CD14-positive monocyte (primary cell): ENCODE measurements around the gene ANKRD49. TPM values are rescaled to one million over a fixed set of nuclear protein-coding genes. Genes with fewer than 3 reads are reported as not detected.

Experiments
- DNase-seq, 3 donors: peaks; one replicate each; pipeline ENCODE4 v3.0.0-alpha.2; 2011 to 2022
- H2AFZ ChIP-seq: 2 replicates; pipeline ENCODE4 v1.6.0; 2012; ENCODE audit warnings: mild to moderate bottlenecking, low read depth, low read length, inconsistent platforms; ENCODE audit not compliant: insufficient read depth, poor library complexity, severe bottlenecking
- H3K27ac ChIP-seq, 2 donors: 1 replicate in 1 of 2; 2 replicates in 1 of 2; pipeline ENCODE4 v1.5.1; 2012 to 2013; ENCODE audit warnings: low read length in 2 of 2, control low read depth in 1 of 2, inconsistent platforms in 1 of 2, low read depth in 1 of 2, mild to moderate bottlenecking in 1 of 2
- H3K27me3 ChIP-seq, 2 donors: one replicate each; pipeline versions ENCODE4 v1.6.0 to v1.6.1; 2011 to 2013; ENCODE audit warnings: low read length in 2 of 2; ENCODE audit not compliant: control insufficient read depth in 2 of 2, insufficient read depth in 2 of 2
- H3K36me3 ChIP-seq, 2 donors: replicated peaks in 1 of 2; 1 replicate in 1 of 2; 2 replicates in 1 of 2; pipeline versions ENCODE4 v1.5.1 to v1.6.1; 2012 to 2013; ENCODE audit warnings: low read length in 2 of 2, control low read depth in 1 of 2, inconsistent platforms in 1 of 2, mild to moderate bottlenecking in 1 of 2; ENCODE audit not compliant: insufficient read depth in 2 of 2, control insufficient read depth in 1 of 2
- H3K4me1 ChIP-seq, 2 donors: 1 replicate in 1 of 2; 2 replicates in 1 of 2; pipeline versions ENCODE4 v1.5.1 to v1.6.1; 2012 to 2013; ENCODE audit warnings: low read length in 2 of 2, control low read depth in 1 of 2, inconsistent platforms in 1 of 2, mild to moderate bottlenecking in 1 of 2, moderate library complexity in 1 of 2; ENCODE audit not compliant: insufficient read depth in 2 of 2, control insufficient read depth in 1 of 2
- H3K4me2 ChIP-seq: replicated peaks from 2 replicates; pipeline ENCODE3; 2012; ENCODE audit warnings: low read length, moderate library complexity, mild to moderate bottlenecking; ENCODE audit not compliant: poor library complexity, severe bottlenecking; ENCODE audit errors: extremely low read depth
- H3K4me3 ChIP-seq, 3 experiments: fragments of 200-600 bp in 1 of 3; sonication (generic) in 1 of 3; replicated peaks in 1 of 3; 1 replicate in 2 of 3; 2 replicates in 1 of 3; pipeline ENCODE4 v1.5.1; 2011 to 2013; ENCODE audit warnings: low read length in 3 of 3, mild to moderate bottlenecking in 3 of 3, control low read depth in 2 of 3, low read depth in 2 of 3, inconsistent platforms in 1 of 3, moderate library complexity in 1 of 3
- H3K79me2 ChIP-seq: 2 replicates; pipeline ENCODE4 v1.6.0; 2012; ENCODE audit warnings: mild to moderate bottlenecking, control low read depth, inconsistent platforms, low read length, moderate library complexity; ENCODE audit not compliant: insufficient read depth
- H3K9ac ChIP-seq: 2 replicates; pipeline ENCODE4 v1.6.0; 2017; ENCODE audit warnings: low read length, mild to moderate bottlenecking; ENCODE audit not compliant: insufficient read depth, poor library complexity, severe bottlenecking
- H3K9me3 ChIP-seq, 2 donors: replicated peaks in 1 of 2; 1 replicate in 1 of 2; 2 replicates in 1 of 2; pipeline versions ENCODE4 v1.5.1 to v1.6.1; 2012 to 2013; ENCODE audit warnings: low read length in 2 of 2, control low read depth in 1 of 2; ENCODE audit not compliant: control insufficient read depth in 1 of 2, insufficient read depth in 1 of 2
- H4K20me1 ChIP-seq: 2 replicates; pipeline ENCODE4 v1.6.0; 2012; ENCODE audit warnings: mild to moderate bottlenecking, low read length, control low read depth, moderate library complexity; ENCODE audit not compliant: insufficient read depth
- H3K27ac Mint-ChIP-seq, 7 donors: one replicate each; pipeline ENCODE4 v1.8.0; 2020; ENCODE audit warnings: mild to moderate bottlenecking in 7 of 7, mixed read lengths in 7 of 7, moderate library complexity in 6 of 7, inconsistent platforms in 2 of 7
- H3K27me3 Mint-ChIP-seq, 3 donors: one replicate each; pipeline ENCODE4 v1.8.0; 2021 to 2022; ENCODE audit warnings: low read depth in 3 of 3, mild to moderate bottlenecking in 3 of 3, mixed read lengths in 3 of 3, moderate library complexity in 3 of 3, inconsistent platforms in 1 of 3
- H3K36me3 Mint-ChIP-seq, 2 donors: one replicate each; pipeline ENCODE4 v1.8.0; 2020; ENCODE audit warnings: mixed read lengths in 2 of 2, inconsistent platforms in 1 of 2, mild to moderate bottlenecking in 1 of 2
- H3K4me1 Mint-ChIP-seq: one replicate; pipeline ENCODE4 v1.8.0; 2020; ENCODE audit warnings: mild to moderate bottlenecking, mixed read lengths
- H3K4me3 Mint-ChIP-seq, 2 donors: one replicate each; pipeline ENCODE4 v1.8.0; 2020; ENCODE audit warnings: mild to moderate bottlenecking in 2 of 2, mixed read lengths in 2 of 2, moderate library complexity in 1 of 2
- H3K9me3 Mint-ChIP-seq, 7 donors: one replicate each; pipeline ENCODE4 v1.8.0; 2020 to 2022; ENCODE audit warnings: mixed read lengths in 7 of 7, mild to moderate bottlenecking in 6 of 7, moderate library complexity in 6 of 7, inconsistent platforms in 2 of 7
- CTCF ChIP-seq: fragments of 200-600 bp; IDR thresholded peaks from one replicate; pipeline ENCODE4 v1.8.0; 2022; ENCODE audit warnings: antibody characterized with exemption, mild to moderate bottlenecking
- WGBS: methylation state at CpG from one replicate; pipeline ENCODE4 v1.1.5; 2013; ENCODE audit warnings: missing lambda C conversion rate; ENCODE audit not compliant: insufficient coverage; 5-methylcytosine and 5-hydroxymethylcytosine counted together
- intact Hi-C, 2 donors: fragments of 100-400 bp; cut with micrococcal nuclease; formaldehyde crosslinking; loops; one replicate each; pipeline versions ENCODE4 v1.15.0 to v1.15.1; 2023
- polyA minus RNA-seq: library from RNA; depleted of rRNA, polyadenylated mRNA; stranded (reverse); fragments of >200 nt; gene quantifications from 2 replicates; pipeline ENCODE4 v1.2.3, GENCODE V29; 2012
- polyA plus RNA-seq, 3 donors: library from polyadenylated mRNA; depleted of rRNA in 1 of 3; unstranded in 2 of 3; stranded (reverse) in 1 of 3; fragments of 300-500 nt in 2 of 3; fragments of >200 nt in 1 of 3; fragmentation: Illumina TruSeq in 2 of 3; gene quantifications; 1 replicate in 2 of 3; 2 replicates in 1 of 3; pipeline ENCODE4 v1.2.3, GENCODE V29; 2012 to 2021
- total RNA-seq, 12 experiments: library from RNA in 1 of 12; stranded (reverse) in 1 of 12; fragments of 120-200 nt in 1 of 12; gene quantifications; one replicate each; pipeline ENCODE4 v1.2.4 and lab custom pipeline; 2013 to 2026; ENCODE audit warnings: mixed read lengths in 6 of 12, inconsistent platforms in 1 of 12

ANKRD49 gene, protein sequence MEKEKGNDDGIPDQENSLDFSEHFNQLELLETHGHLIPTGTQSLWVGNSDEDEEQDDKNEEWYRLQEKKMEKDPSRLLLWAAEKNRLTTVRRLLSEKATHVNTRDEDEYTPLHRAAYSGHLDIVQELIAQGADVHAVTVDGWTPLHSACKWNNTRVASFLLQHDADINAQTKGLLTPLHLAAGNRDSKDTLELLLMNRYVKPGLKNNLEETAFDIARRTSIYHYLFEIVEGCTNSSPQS
- total RNA-seq (2013): 38.8 TPM
- polyA plus RNA-seq (10 to 100 TPM; 12.0 to 13.1 (median 12.8) TPM), polyA minus RNA-seq (4.3 and 7.8 TPM in 2 replicates), total RNA-seq (lab: John Stamatoyannopoulos, UW) (9.1 to 33.0 (median 14.5) reads per million in 11 experiments)

DNA sequence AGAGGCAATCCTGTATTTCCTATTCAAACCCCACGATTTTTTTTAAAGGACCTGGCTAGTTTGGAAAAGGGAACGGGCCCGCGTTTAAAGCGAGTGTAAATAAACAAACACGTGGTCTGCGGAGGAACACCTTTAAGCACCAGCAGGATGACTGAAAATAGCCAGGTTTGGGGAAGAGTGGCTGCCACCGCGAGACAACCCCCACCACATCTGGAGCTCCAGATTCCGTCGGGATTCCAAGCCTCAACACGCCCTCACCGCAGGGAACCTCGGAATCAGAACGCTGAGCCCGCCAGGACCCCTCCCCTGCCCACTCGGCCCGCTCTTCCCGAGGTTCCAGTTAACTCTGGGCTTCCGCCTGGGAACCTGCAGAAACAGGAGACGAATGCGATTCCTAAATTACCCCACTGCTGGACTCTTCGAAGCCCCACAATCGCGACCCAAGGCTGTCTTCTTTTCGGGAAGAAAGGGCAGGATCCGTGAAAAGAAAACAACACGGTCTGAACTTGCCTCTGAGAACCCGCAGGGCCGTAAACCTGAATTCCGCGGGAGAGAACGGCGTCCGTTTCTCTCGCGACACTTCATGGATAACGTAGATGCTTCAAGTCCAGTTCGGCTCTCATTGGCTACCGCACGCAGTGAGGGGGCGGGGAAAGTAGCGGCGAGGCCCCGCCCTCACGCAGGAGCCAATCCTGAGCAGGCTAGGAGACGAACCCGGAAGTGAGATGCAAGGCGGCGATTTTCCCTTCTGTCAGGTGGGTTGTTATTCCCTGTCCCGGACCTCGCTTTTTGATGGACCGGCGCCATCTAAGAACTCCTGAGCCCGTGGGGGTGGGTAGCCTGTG, at the start of gene ANKRD49, which contains the start of gene MRE11:
ANKRD49 (plus strand) TSS at position 704 of the 845 bp plus-strand sequence. CDS start 2,710 bp downstream, outside the sequence.
MRE11 (minus strand) TSS at position 564 of the 845 bp plus-strand sequence. CDS start 1,043 bp downstream, outside the sequence.
- Histone ChIP-seq H3K79me2 (peaks cover 61% of the 10 kb centered on the region), H3K4me2 (peak within 1 kb of the TSS; percentile 89), H3K4me1 (peaks cover 10 to 24% of the 10 kb centered on the region in 2 donors), H3K36me3 (peaks cover 35 to 43% of the 10 kb centered on the region in 2 donors), H3K9me3 (no peaks in the 10 kb centered on the region), H3K4me3 (peak within 1 kb of the TSS; percentile 92 to 96 (median 94)), H3K27me3 (no peaks in the 10 kb centered on the region), H3K9ac (peak within 1 kb of the TSS; percentile 90), H4K20me1 (no peaks in the 10 kb centered on the region), H3K27ac (peak within 1 kb of the TSS; percentile 80 to 88), H2AFZ (peak within 1 kb of the TSS; percentile 99)
- Mint-ChIP-seq H3K27ac (peak within 1 kb of the TSS; percentile 91 to 97 (median 95)), H3K4me1 (peaks cover 27% of the 10 kb centered on the region), H3K36me3 (peaks cover 38 to 39% of the 10 kb centered on the region in 2 donors), H3K9me3 (peaks cover 0 to under 1% (median 0%) of the 10 kb centered on the region in 7 donors), H3K27me3 (no peaks in the 10 kb centered on the region), H3K4me3 (peak within 1 kb of the TSS; percentile 94 to 98)
- peak; percentile 97 to 98 (median 97) for DNase-seq
- intact Hi-C loops: loop anchor here in 1 of 2 donors (10.0 kb wide), 1 partner anchor 1299 kb away; the partner anchor contains the start of gene SLC36A4
- under 1% methylated on average over 50 of the region's 55 CpGs for WGBS
- no peak for TF ChIP-seq CTCF

DNA sequence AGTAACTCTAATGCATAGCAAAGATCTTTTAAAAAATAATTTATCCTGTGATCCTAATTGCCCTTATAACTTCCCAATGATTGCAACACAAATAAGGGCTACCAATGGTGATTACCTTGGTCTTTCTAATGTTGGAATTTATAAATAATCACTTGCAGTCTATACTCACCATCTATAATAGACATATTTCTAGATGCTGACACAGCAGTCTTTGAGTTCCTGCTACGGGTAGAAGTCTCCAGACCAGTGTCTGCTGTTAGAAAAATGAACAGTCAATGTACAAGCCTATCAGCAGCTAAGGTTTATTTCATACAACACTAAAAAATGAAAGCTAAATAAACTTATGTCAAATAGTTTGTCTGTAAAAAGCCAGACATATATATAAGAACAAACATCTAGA, 48.1 kb upstream of the ANKRD49 start:
- DNase-seq: no peak

More for the DNA sequence above, 48.1 kb upstream of the ANKRD49 start:
- Mint-ChIP-seq H3K4me1 (peaks cover 3% of the 10 kb centered on the region), H3K4me3 (no peak overlapping the region), H3K36me3 (peaks cover 64 to 66% of the 10 kb centered on the region in 2 donors), H3K9me3 (no peaks in the 10 kb centered on the region), H3K27ac (peak overlapping the region in 1 of 7 donors; percentile 30), H3K27me3 (no peaks in the 10 kb centered on the region)
- Histone ChIP-seq H3K9me3 (no peaks in the 10 kb centered on the region), H3K36me3 (peaks cover 36 to 84% of the 10 kb centered on the region in 2 donors), H3K4me2 (no peak overlapping the region), H3K27ac (no peak overlapping the region), H3K9ac (no peak overlapping the region), H4K20me1 (no peaks in the 10 kb centered on the region), H3K27me3 (no peaks in the 10 kb centered on the region), H3K4me3 (no peak overlapping the region), H3K4me1 (no peaks in the 10 kb centered on the region), H2AFZ (no peak overlapping the region), H3K79me2 (no peaks in the 10 kb centered on the region)
- WGBS: no CpG with 5 or more reads among the region's 1 CpG
- intact Hi-C loops: no loop called here
- no peak for TF ChIP-seq CTCF
